ENCODE data around the gene KLLN.

The KLLN gene

DNA sequence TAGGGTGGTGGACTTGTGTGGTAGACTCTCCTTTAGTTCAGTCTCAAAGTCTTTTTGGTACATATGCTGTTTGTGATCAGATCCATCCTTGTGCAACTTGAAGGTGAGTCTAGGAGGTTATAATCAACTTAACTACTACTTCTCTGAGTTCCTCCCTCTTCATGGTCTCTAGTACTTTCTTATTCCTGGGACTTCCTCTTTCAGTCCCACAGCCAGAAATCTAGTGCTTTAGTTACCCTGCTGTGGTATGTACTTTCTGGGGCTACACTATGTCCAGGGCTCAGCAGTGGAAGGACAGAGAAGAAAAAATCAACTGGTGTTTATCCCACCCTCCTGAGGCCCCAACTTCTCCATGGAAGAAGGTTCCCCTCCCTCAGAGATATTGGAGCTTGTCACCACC is 25.9 kb downstream of the KLLN start:
- TF ChIP-seq, protein P1, sequence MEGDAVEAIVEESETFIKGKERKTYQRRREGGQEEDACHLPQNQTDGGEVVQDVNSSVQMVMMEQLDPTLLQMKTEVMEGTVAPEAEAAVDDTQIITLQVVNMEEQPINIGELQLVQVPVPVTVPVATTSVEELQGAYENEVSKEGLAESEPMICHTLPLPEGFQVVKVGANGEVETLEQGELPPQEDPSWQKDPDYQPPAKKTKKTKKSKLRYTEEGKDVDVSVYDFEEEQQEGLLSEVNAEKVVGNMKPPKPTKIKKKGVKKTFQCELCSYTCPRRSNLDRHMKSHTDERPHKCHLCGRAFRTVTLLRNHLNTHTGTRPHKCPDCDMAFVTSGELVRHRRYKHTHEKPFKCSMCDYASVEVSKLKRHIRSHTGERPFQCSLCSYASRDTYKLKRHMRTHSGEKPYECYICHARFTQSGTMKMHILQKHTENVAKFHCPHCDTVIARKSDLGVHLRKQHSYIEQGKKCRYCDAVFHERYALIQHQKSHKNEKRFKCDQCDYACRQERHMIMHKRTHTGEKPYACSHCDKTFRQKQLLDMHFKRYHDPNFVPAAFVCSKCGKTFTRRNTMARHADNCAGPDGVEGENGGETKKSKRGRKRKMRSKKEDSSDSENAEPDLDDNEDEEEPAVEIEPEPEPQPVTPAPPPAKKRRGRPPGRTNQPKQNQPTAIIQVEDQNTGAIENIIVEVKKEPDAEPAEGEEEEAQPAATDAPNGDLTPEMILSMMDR (IDR thresholded peaks at IDR 0.05), result no peak

DNA sequence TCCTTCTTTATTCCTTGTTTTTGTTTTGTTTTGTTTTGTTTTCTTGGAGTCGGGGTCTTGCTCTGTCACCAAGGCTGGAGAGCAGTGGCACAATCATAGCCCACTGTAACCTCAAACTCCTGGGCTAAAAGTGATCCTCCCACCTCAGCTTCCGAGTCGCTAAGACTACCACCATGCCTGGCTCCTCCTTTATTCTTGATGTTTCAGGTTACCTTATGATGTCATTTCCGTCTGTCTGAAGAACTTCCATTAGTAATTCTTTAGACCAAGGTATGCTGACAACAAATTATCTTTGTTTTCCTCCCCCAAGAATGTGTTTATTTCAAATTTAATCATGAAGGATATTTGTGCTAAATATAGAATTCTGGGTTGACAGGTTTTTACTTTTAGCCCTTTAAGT is 27.2 kb downstream of the KLLN start:
- TF ChIP-seq, protein P1 (IDR thresholded peaks at IDR 0.05), result no peak

DNA sequence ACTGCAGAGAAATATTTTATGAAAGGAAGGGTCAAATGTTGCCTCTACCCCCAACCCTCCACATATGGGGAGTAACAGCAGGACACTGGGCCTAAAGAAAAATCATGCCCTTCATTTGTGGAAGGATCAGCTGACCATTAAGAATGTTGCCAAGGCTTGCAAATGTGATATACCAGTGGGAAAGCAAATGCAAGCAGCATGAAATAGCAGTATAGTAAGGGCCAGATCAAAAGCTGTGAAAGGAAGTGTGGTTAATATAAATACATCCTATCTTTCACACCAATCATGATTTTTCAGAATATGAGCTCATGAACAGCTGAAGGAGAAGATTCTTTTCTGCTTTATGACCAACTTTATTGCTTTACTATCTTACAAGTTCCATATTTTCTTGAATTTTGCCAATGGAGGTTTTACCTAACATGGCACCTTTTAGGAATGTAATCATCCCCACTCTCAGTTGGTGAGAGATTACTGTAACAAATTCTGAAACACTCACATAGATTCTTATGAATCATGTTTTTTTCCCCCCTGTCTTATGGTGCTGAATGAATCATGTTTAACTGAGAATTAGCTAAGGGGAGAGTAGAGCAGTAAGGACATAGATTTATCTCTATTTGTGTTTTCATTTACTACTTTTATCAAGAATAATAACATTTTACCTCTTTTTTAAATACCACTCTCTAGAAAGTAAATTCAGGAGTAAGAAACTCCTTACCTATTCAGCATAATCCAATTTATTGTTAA is 33.2 kb downstream of the KLLN start:
- TF ChIP-seq, protein P1 (IDR thresholded peaks at IDR 0.05), result no peak

DNA sequence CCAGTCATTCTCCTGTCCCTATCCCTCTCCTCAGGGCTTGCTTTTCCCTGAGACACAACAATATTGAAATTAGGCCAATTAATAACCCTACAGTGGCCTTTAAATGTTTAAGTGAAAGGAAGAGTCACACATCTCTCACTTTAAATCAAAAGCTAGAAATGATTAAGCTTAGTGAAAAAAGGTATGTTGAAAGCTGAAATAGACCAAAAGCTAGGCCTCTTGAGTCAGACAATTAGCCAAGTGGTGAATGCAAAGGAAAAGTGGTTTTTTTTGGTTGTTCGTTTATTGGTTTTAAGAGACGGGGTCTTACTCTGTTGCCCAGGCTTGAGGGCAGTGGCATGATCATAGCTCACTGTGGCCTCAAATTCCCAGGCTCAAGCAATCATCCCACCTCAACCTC is 35.7 kb downstream of the KLLN start:
- TF ChIP-seq, protein P1 (IDR thresholded peaks at IDR 0.05), result no peak

DNA sequence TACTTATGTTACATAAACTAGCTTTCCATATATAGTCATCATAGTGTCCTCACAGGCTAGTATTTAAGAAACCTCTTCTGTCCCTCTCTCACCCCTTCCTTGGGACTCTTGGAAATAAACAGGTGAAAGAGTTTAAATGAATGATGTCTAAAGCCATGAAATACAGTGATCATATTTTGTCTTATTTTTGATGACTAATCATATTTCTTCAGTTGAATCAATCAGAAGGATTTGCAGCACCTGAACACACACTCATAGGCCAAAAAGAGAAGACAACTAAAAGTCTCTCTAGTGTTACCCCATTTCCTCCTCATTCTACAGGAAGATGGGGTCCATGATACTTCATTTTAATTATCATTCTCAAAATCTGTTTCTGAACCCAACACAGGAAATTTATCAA is 36.7 kb downstream of the KLLN start:
- TF ChIP-seq, protein P1 (IDR thresholded peaks at IDR 0.05), result no peak

DNA sequence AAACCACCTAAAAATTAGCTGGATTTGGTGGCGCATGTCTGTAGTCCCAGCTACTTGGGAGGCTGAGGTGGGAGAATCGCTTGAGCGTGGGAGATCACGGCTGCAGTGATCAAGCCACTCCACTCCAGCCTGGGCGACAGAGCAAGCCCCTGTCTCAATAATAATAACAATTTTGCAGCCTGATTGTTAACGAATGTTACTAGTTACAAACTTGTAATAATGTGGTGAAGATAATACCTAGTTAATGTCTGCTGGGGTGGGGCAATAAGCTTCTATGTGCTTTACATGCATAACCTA is 44.1 kb downstream of the KLLN start:
- TF ChIP-seq, protein P1 (IDR thresholded peaks at IDR 0.05), result no peak

DNA sequence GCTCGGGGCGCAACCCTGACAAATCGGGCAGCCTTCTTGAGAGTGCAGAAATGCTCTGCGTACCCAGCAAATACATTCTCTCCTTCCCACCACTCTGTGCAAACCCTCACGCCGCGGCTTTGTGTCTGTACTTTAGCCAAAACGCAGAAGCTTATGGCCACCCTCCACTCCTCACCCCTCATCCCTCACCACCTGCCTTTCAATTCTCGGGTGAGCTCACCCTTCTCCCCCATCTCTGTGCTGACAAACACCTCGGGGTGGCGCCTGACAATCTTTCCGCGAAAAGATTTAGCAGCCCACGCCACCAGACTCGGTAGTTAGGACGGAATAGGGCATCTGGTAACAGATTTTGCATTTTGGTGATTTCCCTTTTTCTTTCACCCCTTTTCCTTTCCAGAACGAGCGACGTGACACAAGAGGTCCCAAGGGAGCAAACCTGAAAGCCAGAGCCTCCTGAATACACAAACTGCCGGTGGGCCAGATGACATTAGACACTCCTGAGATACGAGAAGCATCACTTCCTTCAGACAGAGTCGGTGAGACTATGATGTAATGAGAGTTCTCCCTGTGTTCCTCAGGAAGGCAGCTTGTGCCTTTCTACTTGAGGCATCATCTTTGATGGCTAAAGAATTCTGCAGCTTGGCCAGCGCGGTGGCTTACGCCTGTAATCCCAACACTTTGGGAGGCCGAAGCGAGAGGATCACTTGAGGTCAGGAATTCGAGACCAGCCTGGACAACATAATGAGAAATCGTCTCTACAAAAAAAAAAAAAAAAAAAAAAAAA is 44.6 kb downstream of the KLLN start:
- TF ChIP-seq, protein P1 (IDR thresholded peaks at IDR 0.05), result no peak

Data from LNCAP (cell line).